Measurements from ENCODE around the gene CREB3L2. TPM values are rescaled to one million over a fixed set of nuclear protein-coding genes. Genes with fewer than 3 reads are reported as not detected.

The CREB3L2 gene
- total and polyA plus RNA-seq, 10 of the 15 experiments (the other 5 are each of a cell fraction or from before 2014, with no cell fraction given) = 6.4 to 67.1 (median 26.2) TPM

GRCh38 chr7:137870078-137870477 lies 131.8 kb downstream of the CREB3L2 start:
- RAD21 ChIA-PET (ENCODE audit: unreplicated experiment) = interaction anchor here (1.2 to 1.5 kb wide), 2 partner anchors 25 to 49 kb away, joined by 3 to 6 read pairs; no protein-coding TSS in a partner anchor
- FAIRE-seq (no peak), ATAC-seq (no peak), DNase-seq (ENCODE audit: low read depth, low spot score) (no peak)
- SMC1A ChIA-PET (ENCODE audit: uncharacterized antibody, unreplicated experiment) = interaction anchor here (0.6 to 1.6 kb wide), 6 partner anchors 19 to 214 kb away, joined by 3 to 10 read pairs (median 3); no protein-coding TSS in a partner anchor
- WGBS (ENCODE audit: insufficient coverage, insufficient replicate concordance, low lambda C conversion rate, missing lambda C conversion rate) = 100% methylated on average over 1 of the region's 1 CpG
- in situ Hi-C loops (cut with MboI) = no loop called here
- H3K36me3 ChIP-seq (ENCODE audit: control insufficient read depth in 2 of 2, insufficient read depth in 2 of 2, low read length in 1 of 2) = peaks cover 0 to 14% of the 10 kb centered on the region in 2 experiments; a peak in 1 of 4 replicates
- CTCF ChIA-PET = interaction anchor here (1.4 to 2.1 kb wide), 4 partner anchors 24 to 214 kb away, joined by 3 to 7 read pairs (median 4); no protein-coding TSS in a partner anchor
- H3K27me3 ChIP-seq (replicated peaks in 1 of 2; ENCODE audit: control insufficient read depth in 2 of 2, insufficient read depth in 2 of 2, low read length in 1 of 2) = no peaks in the 10 kb centered on the region
- no peaks in the 10 kb centered on the region for H4K20me1 ChIP-seq (ENCODE audit: control insufficient read depth, insufficient read depth)
- H3K4me1 ChIP-seq (ENCODE audit: control insufficient read depth, insufficient read depth, low read length) = no peaks in the 10 kb centered on the region
- no peak overlapping the region for H3K9ac ChIP-seq (ENCODE audit: control insufficient read depth, insufficient read depth, low read length)
- POLR2A ChIA-PET = interaction anchor here (1.1 kb wide), 1 partner anchor 48 kb away, joined by 3 read pairs; no protein-coding TSS in a partner anchor
- intact Hi-C loops (cut with micrococcal nuclease; ENCODE audit: unreplicated experiment) = no loop called here
- no peaks in the 10 kb centered on the region for H3K79me2 ChIP-seq (ENCODE audit: control insufficient read depth, insufficient read depth, low read length)
- TF ChIP-seq ZNF384 (IDR thresholded peaks at IDR 0.05; ENCODE audit: borderline replicate concordance, low read depth, low read length) (no peak), KLF5 (IDR thresholded peaks at IDR 0.05; ENCODE audit: partially characterized antibody) (no peak), CEBPB (IDR thresholded peaks at IDR 0.05; ENCODE audit: borderline replicate concordance in 1 of 2, low read depth in 2 of 2, low read length in 2 of 2) (no peak), RFX5 (IDR thresholded peaks at IDR 0.05; ENCODE audit: low read depth, low read length) (no peak), NRF1 (conservative IDR thresholded peaks at IDR 0.05; ENCODE audit: low read depth, low read length) (no peak), TARDBP (IDR thresholded peaks at IDR 0.05; ENCODE audit: borderline replicate concordance) (no peak), HDAC2 (IDR thresholded peaks at IDR 0.05) (no peak), CEBPZ (IDR thresholded peaks at IDR 0.05; ENCODE audit: low read depth, low read length) (no peak), BHLHE40 (IDR thresholded peaks at IDR 0.05; ENCODE audit: borderline replicate concordance in 1 of 2, low read depth in 2 of 2, low read length in 1 of 2) (no peak)
- TF ChIP-seq, protein P1, sequence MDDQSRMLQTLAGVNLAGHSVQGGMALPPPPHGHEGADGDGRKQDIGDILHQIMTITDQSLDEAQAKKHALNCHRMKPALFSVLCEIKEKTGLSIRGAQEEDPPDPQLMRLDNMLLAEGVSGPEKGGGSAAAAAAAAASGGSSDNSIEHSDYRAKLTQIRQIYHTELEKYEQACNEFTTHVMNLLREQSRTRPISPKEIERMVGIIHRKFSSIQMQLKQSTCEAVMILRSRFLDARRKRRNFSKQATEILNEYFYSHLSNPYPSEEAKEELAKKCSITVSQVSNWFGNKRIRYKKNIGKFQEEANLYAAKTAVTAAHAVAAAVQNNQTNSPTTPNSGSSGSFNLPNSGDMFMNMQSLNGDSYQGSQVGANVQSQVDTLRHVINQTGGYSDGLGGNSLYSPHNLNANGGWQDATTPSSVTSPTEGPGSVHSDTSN (IDR thresholded peaks at IDR 0.05; ENCODE audit: insufficient replicate concordance, low read depth, low read length) = no peak
- no peak overlapping the region for H2AFZ ChIP-seq (ENCODE audit: control insufficient read depth, low read depth, low read length)
- no peaks in the 10 kb centered on the region; the same call in 2 of the 3 replicates for H3K9me3 ChIP-seq (replicated peaks; ENCODE audit: control insufficient read depth, insufficient read depth, low read length)
- H3K27ac ChIP-seq (ENCODE audit: control insufficient read depth, insufficient read depth) = no peak overlapping the region
- BruUV-seq (replicated peaks) = no TSS peak
- H3K4me3 ChIP-seq = no peak overlapping the region
- H3K4me2 ChIP-seq (ENCODE audit: control insufficient read depth, insufficient read depth) = no peak overlapping the region

Measured in GM12878 (cell line).